CD4-positive, alpha-beta memory T cell (primary cell): ENCODE data around the gene DHRS3. TPM values are rescaled to one million over a fixed set of nuclear protein-coding genes. Genes with fewer than 3 reads are reported as not detected.

Experiments
- microRNA-seq: library from miRNA; unstranded; fragments of <30 nt; microRNA quantifications from one replicate; pipeline ENCODE4 v1.2.0, GENCODE V29; 2021; ENCODE audit warnings: borderline replicate concordance, borderline number of aligned reads, borderline microRNAs expressed, mixed read lengths
- polyA plus RNA-seq, 2 donors: library from polyadenylated mRNA; unstranded; fragments of 300-500 nt; fragmentation: Illumina TruSeq; gene quantifications; one replicate each; pipeline ENCODE4 v1.2.3, GENCODE V29; 2021
- total RNA-seq, 2 experiments: library from RNA; stranded (reverse); gene quantifications; one replicate each; pipeline ENCODE4 v1.2.3, GENCODE V29; 2021

DHRS3 gene
- total and polyA plus RNA-seq, 4 experiments from 2014 or later: 30.1 to 91.8 (median 64.0) TPM

Small RNA genes lying within 50 kb of the gene (microRNA-seq; reads per million reads assigned to microRNA genes)
- gene MIR6730: not detected

Other genes starting within 250 kb of the DHRS3 start
- gene AADACL4, start 25.9 kb upstream of the DHRS3 start, total RNA-seq: not detected
- gene AADACL4, start 25.9 kb upstream of the DHRS3 start, polyA plus RNA-seq: not detected
- gene AADACL3, start 97.9 kb upstream of the DHRS3 start, total RNA-seq: not detected
- gene AADACL3, start 97.9 kb upstream of the DHRS3 start, polyA plus RNA-seq: not detected
- not detected for gene CFAP107, start 128.0 kb upstream of the DHRS3 start, total RNA-seq
- gene CFAP107, start 128.0 kb upstream of the DHRS3 start, polyA plus RNA-seq: not detected
- gene PRAMEF12, start 155.5 kb upstream of the DHRS3 start, total RNA-seq: not detected
- gene PRAMEF12, start 155.5 kb upstream of the DHRS3 start, polyA plus RNA-seq: not detected
- not detected for gene PRAMEF1, start 173.2 kb upstream of the DHRS3 start, total RNA-seq
- not detected for gene PRAMEF1, start 173.2 kb upstream of the DHRS3 start, polyA plus RNA-seq
- not detected for gene PRAMEF11, start 213.2 kb upstream of the DHRS3 start, total RNA-seq
- not detected for gene PRAMEF11, start 213.2 kb upstream of the DHRS3 start, polyA plus RNA-seq
- not detected for gene HNRNPCL1, start 230.5 kb upstream of the DHRS3 start, total RNA-seq
- gene HNRNPCL1, start 230.5 kb upstream of the DHRS3 start, polyA plus RNA-seq: not detected
- gene PRAMEF2, start 238.9 kb upstream of the DHRS3 start, total RNA-seq: not detected
- gene PRAMEF2, start 238.9 kb upstream of the DHRS3 start, polyA plus RNA-seq: not detected